ENCODE data around the gene MNT. TPM values are rescaled to one million over a fixed set of nuclear protein-coding genes. Genes with fewer than 3 reads are reported as not detected.

The MNT gene
- polyA plus RNA-seq, 2 of the 4 experiments (the other 2 are of a cell fraction), result 4.5 to 25.9 TPM

DNA sequence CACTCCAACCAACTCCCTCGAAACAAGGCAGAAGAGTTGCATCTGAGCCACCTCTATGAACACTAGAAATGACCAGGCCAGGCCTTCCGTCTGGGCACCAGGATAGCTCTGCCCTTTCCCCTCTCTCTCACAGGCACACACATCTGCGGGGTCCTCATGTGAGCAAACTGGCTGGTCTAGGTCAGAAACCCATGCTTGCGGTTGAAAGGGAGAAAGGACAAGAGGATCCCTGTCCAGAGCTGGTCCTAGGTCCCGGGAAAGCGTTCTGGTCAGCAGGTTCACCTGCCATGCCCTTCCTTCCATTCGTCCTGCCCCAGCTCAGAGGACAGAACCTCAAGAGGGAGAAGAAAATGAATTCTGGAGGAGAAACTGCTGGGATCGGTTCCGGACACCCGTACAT is 2.7 kb downstream of the MNT start:
- Histone ChIP-seq H3K4me3 (peak overlapping the region; percentile 99), H3K27ac (peak overlapping the region; percentile 95 to 97), H3K9me3 (no peaks in the 10 kb centered on the region), H3K4me2 (peak overlapping the region; percentile 99), H3K4me1 (peaks cover 54% of the 10 kb centered on the region)
- no peak for ATAC-seq
- FAIRE-seq, result no peak
- DNase-seq (ENCODE audit: low read depth in 1 of 2, low spot score in 1 of 2), result no peak
- ChIA-PET POLR2A (no interaction called here), CTCF (interaction anchor here (8.8 to 28.1 kb wide), 2 partner anchors 14 to 19 kb away, joined by 117 to 1099 read pairs; no protein-coding TSS in a partner anchor)
- WGBS (ENCODE audit: missing lambda C conversion rate), result 89% methylated on average over 10 of the region's 10 CpGs
- TF ChIP-seq HOXA7 (CRISPR knock-in tag; IDR thresholded peaks at IDR 0.05), result no peak
- TF ChIP-seq POLR2AphosphoS2 (conservative IDR thresholded peaks at IDR 0.05; ENCODE audit: low read length), result peak; percentile 25; the same call in 1 of the 2 replicates
- TF ChIP-seq, protein P1, sequence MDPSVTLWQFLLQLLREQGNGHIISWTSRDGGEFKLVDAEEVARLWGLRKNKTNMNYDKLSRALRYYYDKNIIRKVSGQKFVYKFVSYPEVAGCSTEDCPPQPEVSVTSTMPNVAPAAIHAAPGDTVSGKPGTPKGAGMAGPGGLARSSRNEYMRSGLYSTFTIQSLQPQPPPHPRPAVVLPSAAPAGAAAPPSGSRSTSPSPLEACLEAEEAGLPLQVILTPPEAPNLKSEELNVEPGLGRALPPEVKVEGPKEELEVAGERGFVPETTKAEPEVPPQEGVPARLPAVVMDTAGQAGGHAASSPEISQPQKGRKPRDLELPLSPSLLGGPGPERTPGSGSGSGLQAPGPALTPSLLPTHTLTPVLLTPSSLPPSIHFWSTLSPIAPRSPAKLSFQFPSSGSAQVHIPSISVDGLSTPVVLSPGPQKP (IDR thresholded peaks at IDR 0.05; ENCODE audit: low read depth, low read length), result no peak
- TF ChIP-seq, protein P2, sequence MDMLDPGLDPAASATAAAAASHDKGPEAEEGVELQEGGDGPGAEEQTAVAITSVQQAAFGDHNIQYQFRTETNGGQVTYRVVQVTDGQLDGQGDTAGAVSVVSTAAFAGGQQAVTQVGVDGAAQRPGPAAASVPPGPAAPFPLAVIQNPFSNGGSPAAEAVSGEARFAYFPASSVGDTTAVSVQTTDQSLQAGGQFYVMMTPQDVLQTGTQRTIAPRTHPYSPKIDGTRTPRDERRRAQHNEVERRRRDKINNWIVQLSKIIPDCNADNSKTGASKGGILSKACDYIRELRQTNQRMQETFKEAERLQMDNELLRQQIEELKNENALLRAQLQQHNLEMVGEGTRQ (IDR thresholded peaks at IDR 0.05), result no peak
- no peak for TF ChIP-seq JUNB (IDR thresholded peaks at IDR 0.05)
- TF ChIP-seq ZFP36 (IDR thresholded peaks at IDR 0.05; ENCODE audit: borderline replicate concordance, partially characterized antibody), result no peak
- TF ChIP-seq SREBF2 (IDR thresholded peaks at IDR 0.05), result no peak
- no peak for TF ChIP-seq HOXB5 (CRISPR knock-in tag; IDR thresholded peaks at IDR 0.05)

DNA sequence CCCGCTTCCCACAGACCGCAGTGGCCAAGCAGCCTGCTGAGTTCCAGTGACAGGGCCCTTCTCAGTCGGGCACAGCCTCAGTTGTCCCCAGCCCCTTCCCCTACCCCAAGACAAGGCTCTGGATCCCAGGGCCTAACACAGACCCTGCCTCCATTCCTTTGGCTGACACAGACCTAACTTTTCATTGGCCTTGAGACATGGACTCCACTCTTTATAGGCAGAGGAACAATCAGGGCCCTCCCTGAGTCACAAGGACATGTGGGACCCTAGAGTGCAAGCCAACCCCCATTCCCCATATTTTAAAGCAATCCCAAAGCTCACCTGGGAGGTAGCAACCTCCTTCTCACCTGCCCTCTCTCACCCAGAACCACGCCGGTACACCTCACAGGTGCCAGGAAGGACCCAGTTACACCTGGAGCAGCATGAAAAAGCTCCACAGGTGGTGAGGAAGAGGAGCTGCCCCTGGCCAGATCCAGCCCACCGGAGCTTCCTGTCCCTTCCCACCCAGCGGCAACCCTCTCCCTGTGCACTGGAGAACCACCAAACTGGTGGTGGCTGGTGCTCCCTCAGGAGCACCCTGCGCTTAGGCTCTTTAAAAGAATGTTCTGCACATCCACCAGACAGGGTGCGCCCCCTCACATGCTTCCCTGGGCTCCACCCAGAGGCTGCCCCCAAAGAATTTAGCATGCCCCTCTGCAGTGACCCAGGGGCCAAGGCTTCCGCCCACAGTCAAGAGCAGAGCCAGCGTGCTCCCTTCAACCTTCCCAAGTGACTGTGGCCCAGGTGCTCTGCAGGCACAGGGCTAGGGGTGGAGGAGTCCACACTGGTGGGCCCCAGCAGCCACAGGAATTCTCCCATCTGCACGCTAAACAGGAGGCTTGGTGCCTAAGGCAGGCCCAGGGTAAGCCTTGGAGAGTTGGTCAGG is 3.4 kb downstream of the MNT start:
- ATAC-seq (no peak), FAIRE-seq (no peak), DNase-seq (ENCODE audit: low read depth in 1 of 2, low spot score in 1 of 2) (no peak)
- Histone ChIP-seq H3K9me3 (no peaks in the 10 kb centered on the region), H3K4me2 (peak overlapping the region; percentile 99), H3K4me3 (peak overlapping the region; percentile 42; the same call in 1 of the 3 replicates), H3K4me1 (peaks cover 51% of the 10 kb centered on the region), H3K27ac (peak overlapping the region; percentile 95 to 97)
- TF ChIP-seq TFCP2L1 (CRISPR knock-in tag; IDR thresholded peaks at IDR 0.05) (no peak), MYC (IDR thresholded peaks at IDR 0.05; ENCODE audit: borderline replicate concordance, low read length) (no peak), HOXA7 (CRISPR knock-in tag; IDR thresholded peaks at IDR 0.05) (0 out of 2 replicates have a peak, but pooled peaks have one; percentile 7), HEYL (CRISPR knock-in tag; IDR thresholded peaks at IDR 0.05) (no peak), FOXS1 (CRISPR knock-in tag; IDR thresholded peaks at IDR 0.05) (no peak), GATA3 (IDR thresholded peaks at IDR 0.05; ENCODE audit: borderline replicate concordance) (no peak), SMC3 (IDR thresholded peaks at IDR 0.05) (no peak)
- TF ChIP-seq, protein P2 (IDR thresholded peaks at IDR 0.05), result no peak
- TF ChIP-seq, protein P3, sequence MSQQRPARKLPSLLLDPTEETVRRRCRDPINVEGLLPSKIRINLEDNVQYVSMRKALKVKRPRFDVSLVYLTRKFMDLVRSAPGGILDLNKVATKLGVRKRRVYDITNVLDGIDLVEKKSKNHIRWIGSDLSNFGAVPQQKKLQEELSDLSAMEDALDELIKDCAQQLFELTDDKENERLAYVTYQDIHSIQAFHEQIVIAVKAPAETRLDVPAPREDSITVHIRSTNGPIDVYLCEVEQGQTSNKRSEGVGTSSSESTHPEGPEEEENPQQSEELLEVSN (IDR thresholded peaks at IDR 0.05; ENCODE audit: borderline replicate concordance, low read depth), result no peak
- ChIA-PET CTCF (interaction anchor here (0.9 to 28.1 kb wide), 4 partner anchors 9 to 60 kb away, joined by 3 to 1099 read pairs (median 60); no protein-coding TSS in a partner anchor), POLR2A (no interaction called here)
- WGBS (ENCODE audit: missing lambda C conversion rate), result 87% methylated on average over 12 of the region's 12 CpGs

DNA sequence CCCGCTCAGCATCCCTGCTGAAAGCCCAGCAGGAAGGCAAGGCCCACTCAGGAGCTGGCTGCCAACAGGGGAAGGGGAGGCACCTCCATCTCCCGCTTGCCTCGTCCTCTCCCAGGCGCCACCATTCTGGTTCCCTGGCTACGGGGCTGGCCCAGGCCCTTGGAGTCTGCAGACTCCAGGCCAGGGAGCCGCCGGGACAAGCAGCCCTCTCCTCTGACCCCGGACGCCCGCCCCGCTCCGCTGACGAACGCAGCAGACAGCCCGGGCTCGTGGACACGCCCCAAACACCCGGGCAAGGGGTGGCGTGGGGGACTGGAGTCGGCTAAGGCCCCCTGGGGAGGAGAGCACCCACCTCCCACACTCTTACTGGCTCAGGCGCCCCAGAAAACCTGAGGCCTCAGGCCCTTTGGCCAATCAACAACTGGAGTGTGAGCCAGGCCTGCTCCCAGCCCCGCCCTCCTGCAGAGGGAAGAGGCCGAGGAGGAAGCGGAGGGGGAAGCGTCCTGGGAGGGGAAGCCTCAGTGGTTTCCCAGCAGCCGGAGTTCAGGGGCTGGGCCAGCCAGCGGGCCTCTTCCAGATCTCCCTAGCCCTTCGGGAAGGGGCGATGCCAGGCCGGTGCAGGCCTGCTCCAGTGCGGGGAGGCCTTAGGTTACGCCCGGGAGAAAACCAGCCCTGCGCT is 4.2 kb downstream of the MNT start:
- DNase-seq (ENCODE audit: low read depth in 1 of 2, low spot score in 1 of 2) (peak; percentile 86 to 98), FAIRE-seq (peak; percentile 89), ATAC-seq (peak; percentile 10 to 60)
- H3K4me1 ChIP-seq, result peaks cover 52% of the 10 kb centered on the region
- H3K27ac ChIP-seq, result peak overlapping the region; percentile 95 to 97
- CTCF ChIA-PET, result interaction anchor here (0.9 to 28.1 kb wide), 6 partner anchors 10 to 61 kb away, joined by 3 to 1099 read pairs (median 60); partner anchors contain the start of gene MNT
- WGBS (ENCODE audit: missing lambda C conversion rate), result 15% methylated on average over 19 of the region's 34 CpGs
- peak overlapping the region; percentile 42 for H3K4me3 ChIP-seq
- peak overlapping the region; percentile 99 for H3K4me2 ChIP-seq
- POLR2A ChIA-PET, result no interaction called here
- no peaks in the 10 kb centered on the region for H3K9me3 ChIP-seq
- TF ChIP-seq HOXB5 (CRISPR knock-in tag; IDR thresholded peaks at IDR 0.05), result no peak
- peak; percentile 25; the same call in 1 of the 2 replicates for TF ChIP-seq POLR2A (IDR thresholded peaks at IDR 0.05; ENCODE audit: low read length)
- TF ChIP-seq RARB (CRISPR knock-in tag; IDR thresholded peaks at IDR 0.05), result no peak
- TF ChIP-seq, protein P4, sequence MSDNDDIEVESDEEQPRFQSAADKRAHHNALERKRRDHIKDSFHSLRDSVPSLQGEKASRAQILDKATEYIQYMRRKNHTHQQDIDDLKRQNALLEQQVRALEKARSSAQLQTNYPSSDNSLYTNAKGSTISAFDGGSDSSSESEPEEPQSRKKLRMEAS (IDR thresholded peaks at IDR 0.05), result 0 out of 2 replicates have a peak, but pooled peaks have one; percentile 46
- TF ChIP-seq, protein P5, sequence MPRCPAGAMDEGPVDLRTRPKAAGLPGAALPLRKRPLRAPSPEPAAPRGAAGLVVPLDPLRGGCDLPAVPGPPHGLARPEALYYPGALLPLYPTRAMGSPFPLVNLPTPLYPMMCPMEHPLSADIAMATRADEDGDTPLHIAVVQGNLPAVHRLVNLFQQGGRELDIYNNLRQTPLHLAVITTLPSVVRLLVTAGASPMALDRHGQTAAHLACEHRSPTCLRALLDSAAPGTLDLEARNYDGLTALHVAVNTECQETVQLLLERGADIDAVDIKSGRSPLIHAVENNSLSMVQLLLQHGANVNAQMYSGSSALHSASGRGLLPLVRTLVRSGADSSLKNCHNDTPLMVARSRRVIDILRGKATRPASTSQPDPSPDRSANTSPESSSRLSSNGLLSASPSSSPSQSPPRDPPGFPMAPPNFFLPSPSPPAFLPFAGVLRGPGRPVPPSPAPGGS (IDR thresholded peaks at IDR 0.05), result no peak
- no peak for TF ChIP-seq SREBF2 (IDR thresholded peaks at IDR 0.05)
- TF ChIP-seq, protein P6, sequence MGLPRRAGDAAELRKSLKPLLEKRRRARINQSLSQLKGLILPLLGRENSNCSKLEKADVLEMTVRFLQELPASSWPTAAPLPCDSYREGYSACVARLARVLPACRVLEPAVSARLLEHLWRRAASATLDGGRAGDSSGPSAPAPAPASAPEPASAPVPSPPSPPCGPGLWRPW (IDR thresholded peaks at IDR 0.05), result no peak
- TF ChIP-seq MAZ (IDR thresholded peaks at IDR 0.05; ENCODE audit: borderline replicate concordance, low read depth, low read length), result no peak; the same call in 1 of the 2 replicates
- TF ChIP-seq JUN (IDR thresholded peaks at IDR 0.05), result peak in 1 of 2 experiments; percentile 52; a peak in 2 of 5 replicates
- no peak for TF ChIP-seq SMC3 (IDR thresholded peaks at IDR 0.05)
- TF ChIP-seq, protein P7, sequence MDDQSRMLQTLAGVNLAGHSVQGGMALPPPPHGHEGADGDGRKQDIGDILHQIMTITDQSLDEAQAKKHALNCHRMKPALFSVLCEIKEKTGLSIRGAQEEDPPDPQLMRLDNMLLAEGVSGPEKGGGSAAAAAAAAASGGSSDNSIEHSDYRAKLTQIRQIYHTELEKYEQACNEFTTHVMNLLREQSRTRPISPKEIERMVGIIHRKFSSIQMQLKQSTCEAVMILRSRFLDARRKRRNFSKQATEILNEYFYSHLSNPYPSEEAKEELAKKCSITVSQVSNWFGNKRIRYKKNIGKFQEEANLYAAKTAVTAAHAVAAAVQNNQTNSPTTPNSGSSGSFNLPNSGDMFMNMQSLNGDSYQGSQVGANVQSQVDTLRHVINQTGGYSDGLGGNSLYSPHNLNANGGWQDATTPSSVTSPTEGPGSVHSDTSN (IDR thresholded peaks at IDR 0.05), result peak; percentile 36; the same call in 1 of the 2 replicates
- no peak for TF ChIP-seq KDM5A (IDR thresholded peaks at IDR 0.05)
